HG02678 (cell line): Measurements from ENCODE around the gene PDK2.

ENCODE experiments used
- ATAC-seq: cut with Tn5 transposase; IDR thresholded peaks from one replicate; pipeline ENCODE4 v1.9.1; 2021; ENCODE audit warnings: mild to moderate bottlenecking, moderate library complexity; ENCODE audit not compliant: unreplicated experiment

PDK2 gene

GRCh38 chr17:50100480-50100883 is 5.3 kb downstream of the PDK2 start:
- ATAC-seq = no peak

- no peak for ATAC-seq
These were observed 5.8 kb downstream of the PDK2 start for GRCh38 chr17:50100921-50101345.

- ATAC-seq = no peak
These were observed 6.4 kb downstream of the PDK2 start for GRCh38 chr17:50101346-50102163.

GRCh38 chr17:50102164-50102991 is 7.2 kb downstream of the PDK2 start:
- no peak for ATAC-seq

- no peak for ATAC-seq
These were observed 8.1 kb downstream of the PDK2 start for GRCh38 chr17:50103252-50103651.

GRCh38 chr17:50103941-50104340 is 8.8 kb downstream of the PDK2 start:
- no peak for ATAC-seq

GRCh38 chr17:50105811-50106210 is 10.7 kb downstream of the PDK2 start:
- ATAC-seq = no peak

- ATAC-seq = no peak
These were observed 11.4 kb downstream of the PDK2 start for GRCh38 chr17:50106393-50107131.

GRCh38 chr17:50107790-50108414 is 12.8 kb downstream of the PDK2 start:
- ATAC-seq = no peak

- ATAC-seq = no peak
These were observed 13.4 kb downstream of the PDK2 start for GRCh38 chr17:50108556-50108955.

GRCh38 chr17:50109207-50109606 is 14.1 kb downstream of the PDK2 start:
- ATAC-seq = no peak

- no peak for ATAC-seq
These were observed 14.6 kb downstream of the PDK2 start for GRCh38 chr17:50109785-50110184.

GRCh38 chr17:50110591-50111349 is 15.6 kb downstream of the PDK2 start:
- no peak for ATAC-seq

GRCh38 chr17:50111673-50112655 is 16.8 kb downstream of the PDK2 start:
- no peak for ATAC-seq

GRCh38 chr17:50112694-50113093 is 17.5 kb downstream of the PDK2 start:
- ATAC-seq = no peak

- no peak for ATAC-seq
These were observed 18.6 kb downstream of the PDK2 start for GRCh38 chr17:50113624-50114320.

GRCh38 chr17:50114401-50114800 is 19.2 kb downstream of the PDK2 start:
- ATAC-seq = no peak

- ATAC-seq = no peak
These were observed 19.8 kb downstream of the PDK2 start for GRCh38 chr17:50114849-50115357.
